Measurements from ENCODE around the gene ATF1. TPM values are rescaled to one million over a fixed set of nuclear protein-coding genes. Genes with fewer than 3 reads are reported as not detected.

ATF1 gene
- total and polyA plus RNA-seq, 4 donors: 7.7 to 54.1 (median 22.3) TPM

DNA sequence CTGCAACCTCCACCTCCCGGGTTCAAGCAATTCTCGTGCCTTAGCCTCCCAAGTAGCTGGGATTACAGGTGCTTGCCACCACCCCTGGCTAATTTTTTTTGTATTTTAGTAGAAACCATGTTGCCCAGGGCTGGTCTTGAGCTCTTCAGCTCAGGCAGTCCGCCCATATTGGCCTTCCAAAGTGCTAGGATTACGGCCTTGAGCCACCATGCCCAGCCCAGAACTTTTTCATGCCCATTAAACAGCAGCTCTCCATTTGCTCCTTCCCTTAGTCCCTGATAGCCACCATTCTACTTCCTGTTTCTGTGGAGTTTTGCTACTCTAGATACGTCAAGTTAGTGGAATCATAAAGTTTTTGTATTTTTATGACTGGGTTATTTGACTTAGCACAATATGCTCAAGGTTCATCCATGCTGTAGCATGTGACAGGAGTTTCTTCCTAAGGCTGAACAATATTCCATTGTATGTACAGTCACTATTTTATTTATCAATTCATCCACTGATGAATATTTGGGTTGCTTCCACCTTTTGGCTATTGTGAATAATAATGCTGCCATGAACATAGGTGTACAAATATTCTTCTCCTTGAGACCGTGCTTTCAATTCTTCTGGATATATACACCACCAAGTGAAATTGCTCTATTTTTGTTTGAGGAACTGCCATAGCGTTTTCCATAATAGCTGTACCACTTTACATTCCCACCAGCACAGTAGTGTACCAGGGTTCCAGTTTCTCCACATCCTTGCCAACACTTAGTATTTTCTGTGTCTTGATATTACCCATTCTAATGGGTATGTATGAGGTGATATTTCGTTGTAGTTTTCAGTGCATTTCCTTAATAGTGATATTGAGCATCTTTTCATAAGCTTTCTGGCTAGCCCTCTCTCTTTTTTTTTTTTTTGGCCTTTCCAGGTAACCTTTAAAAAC is 15.0 kb downstream of the ATF1 start:
- peaks cover 0 to 4% (median 3%) of the 10 kb centered on the region in 4 donors for H3K36me3 ChIP-seq (ENCODE audit: control insufficient read depth in 4 of 4, insufficient read depth in 4 of 4, low read length in 4 of 4)
- no peak for ATAC-seq (ENCODE audit: insufficient read depth, low FRiP score)
- no peak for DNase-seq
- no peaks in the 10 kb centered on the region for H3K27me3 ChIP-seq (ENCODE audit: control insufficient read depth in 3 of 3, insufficient read depth in 3 of 3, low read length in 2 of 3)
- H3K9me3 ChIP-seq (ENCODE audit: control insufficient read depth in 4 of 4, insufficient read depth in 3 of 4, low read length in 3 of 4): no peaks in the 10 kb centered on the region
- H3K4me1 ChIP-seq (ENCODE audit: control insufficient read depth in 5 of 5, insufficient read depth in 5 of 5, low read length in 5 of 5): no peaks in the 10 kb centered on the region
- H3K27ac ChIP-seq (ENCODE audit: low read depth in 1 of 2, low read length in 1 of 2): no peak overlapping the region
- H3K4me3 ChIP-seq: no peak overlapping the region
- 95 to 96% methylated on average over 8 of the region's 8 CpGs for WGBS, 2 donors
- TF ChIP-seq CTCF (IDR thresholded peaks at IDR 0.05; ENCODE audit: control extremely low read depth, extremely low read depth): no peak
- no peak overlapping the region for H3K9ac ChIP-seq (ENCODE audit: insufficient read depth in 1 of 2, low read length in 2 of 2)

DNA sequence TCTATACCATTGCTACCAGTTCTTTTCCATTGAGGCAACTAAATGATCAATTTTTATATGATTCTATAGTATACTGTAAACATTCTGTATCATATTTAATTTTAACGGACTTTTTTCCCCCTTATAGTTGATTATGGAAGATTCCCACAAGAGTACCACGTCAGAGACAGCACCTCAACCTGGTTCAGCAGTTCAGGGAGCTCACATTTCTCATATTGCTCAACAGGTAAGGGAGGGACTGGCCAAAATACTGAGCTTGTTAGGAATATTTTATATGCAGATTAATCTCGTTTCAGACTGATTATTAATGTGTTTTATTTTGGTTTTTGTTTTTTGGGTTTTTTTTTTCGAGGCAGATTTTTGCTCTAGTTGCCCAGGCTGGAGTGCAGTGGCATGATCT is 16.1 kb downstream of the ATF1 start:
- DNase-seq (no peak), ATAC-seq (ENCODE audit: insufficient read depth, low FRiP score) (no peak)
- Histone ChIP-seq H3K9ac (ENCODE audit: insufficient read depth in 1 of 2, low read length in 2 of 2) (no peak overlapping the region), H3K27me3 (ENCODE audit: control insufficient read depth in 3 of 3, insufficient read depth in 3 of 3, low read length in 2 of 3) (no peaks in the 10 kb centered on the region), H3K4me1 (ENCODE audit: control insufficient read depth in 5 of 5, insufficient read depth in 5 of 5, low read length in 5 of 5) (no peaks in the 10 kb centered on the region), H3K4me3 (no peak overlapping the region), H3K9me3 (ENCODE audit: control insufficient read depth in 4 of 4, insufficient read depth in 3 of 4, low read length in 3 of 4) (no peaks in the 10 kb centered on the region), H3K27ac (ENCODE audit: low read depth in 1 of 2, low read length in 1 of 2) (no peak overlapping the region), H3K36me3 (ENCODE audit: control insufficient read depth in 4 of 4, insufficient read depth in 4 of 4, low read length in 4 of 4) (peaks cover 0 to 4% (median 3%) of the 10 kb centered on the region in 4 donors)
- TF ChIP-seq CTCF (IDR thresholded peaks at IDR 0.05; ENCODE audit: control extremely low read depth, extremely low read depth): no peak
- WGBS, 2 donors: 91 to 97% methylated on average over 4 of the region's 4 CpGs

DNA sequence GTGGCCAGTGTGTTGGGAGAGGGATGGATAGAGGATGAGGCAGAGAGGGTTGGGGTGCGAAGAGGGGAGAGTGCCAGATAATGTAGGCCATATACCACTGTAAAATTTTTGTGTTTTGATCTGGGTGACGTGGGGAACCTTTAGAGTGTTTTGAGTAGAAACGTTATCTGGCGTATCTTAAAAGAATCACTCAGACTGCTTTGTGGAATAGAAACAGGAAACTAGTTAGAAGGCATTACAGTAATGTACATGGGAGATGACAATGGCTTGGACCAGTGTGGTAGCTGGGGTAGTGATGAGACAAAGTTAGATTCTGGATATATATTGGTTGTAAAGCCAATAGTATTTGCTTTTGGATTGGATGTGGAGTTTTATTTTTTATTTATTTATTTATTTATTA is 20.6 kb downstream of the ATF1 start:
- TF ChIP-seq CTCF (IDR thresholded peaks at IDR 0.05; ENCODE audit: control extremely low read depth, extremely low read depth): no peak
- Histone ChIP-seq H3K27ac (ENCODE audit: low read depth in 1 of 2, low read length in 1 of 2) (no peak overlapping the region), H3K27me3 (ENCODE audit: control insufficient read depth in 3 of 3, insufficient read depth in 3 of 3, low read length in 2 of 3) (no peaks in the 10 kb centered on the region), H3K4me1 (ENCODE audit: control insufficient read depth in 5 of 5, insufficient read depth in 5 of 5, low read length in 5 of 5) (peaks cover 0 to 9% (median 0%) of the 10 kb centered on the region in 5 donors), H3K36me3 (ENCODE audit: control insufficient read depth in 4 of 4, insufficient read depth in 4 of 4, low read length in 4 of 4) (peaks cover 2 to 13% (median 8%) of the 10 kb centered on the region in 4 donors), H3K9me3 (ENCODE audit: control insufficient read depth in 4 of 4, insufficient read depth in 3 of 4, low read length in 3 of 4) (peaks cover 0 to 11% (median 0%) of the 10 kb centered on the region in 4 donors), H3K9ac (ENCODE audit: insufficient read depth in 1 of 2, low read length in 2 of 2) (no peak overlapping the region), H3K4me3 (no peak overlapping the region)
- WGBS, 2 donors: 89 to 90% methylated on average over 4 of the region's 4 CpGs
- ATAC-seq (ENCODE audit: insufficient read depth, low FRiP score) (no peak), DNase-seq (no peak)
